Endothelial cell of umbilical vein (primary cell): ENCODE measurements around the gene B4GALT6.

Source experiments
- EZH2 ChIP-seq: IDR thresholded peaks from 2 replicates; pipeline ENCODE4 v1.6.1; 2012; ENCODE audit warnings: borderline replicate concordance, low read depth, mild to moderate bottlenecking, moderate library complexity, low read length, inconsistent platforms; ENCODE audit not compliant: severe bottlenecking
- FOS ChIP-seq: IDR thresholded peaks from 2 replicates; pipeline ENCODE4 v1.6.1; 2011; ENCODE audit warnings: mild to moderate bottlenecking, low read length, moderate library complexity, borderline replicate concordance; ENCODE audit not compliant: insufficient read depth
- MYC ChIP-seq: IDR thresholded peaks from one replicate; pipeline ENCODE4 v1.6.1; 2011; ENCODE audit warnings: mild to moderate bottlenecking, low read depth, low read length
- POLR2A ChIP-seq: IDR thresholded peaks from 2 replicates; pipeline ENCODE4 v1.6.1; 2012; ENCODE audit warnings: low read depth, mild to moderate bottlenecking, control low read depth, low read length
- TF ChIP-seq, protein P1 (sequence below), 2 donors: IDR thresholded peaks; 1 replicate in 1 of 2; 2 replicates in 1 of 2; pipeline ENCODE4 v1.5.1; 2011; ENCODE audit warnings: low read length in 2 of 2, mild to moderate bottlenecking in 2 of 2, moderate library complexity in 2 of 2, control low read depth in 1 of 2, inconsistent platforms in 1 of 2, low read depth in 1 of 2; ENCODE audit not compliant: insufficient read depth in 1 of 2; ENCODE audit errors: extremely low read depth in 1 of 2

DNA sequence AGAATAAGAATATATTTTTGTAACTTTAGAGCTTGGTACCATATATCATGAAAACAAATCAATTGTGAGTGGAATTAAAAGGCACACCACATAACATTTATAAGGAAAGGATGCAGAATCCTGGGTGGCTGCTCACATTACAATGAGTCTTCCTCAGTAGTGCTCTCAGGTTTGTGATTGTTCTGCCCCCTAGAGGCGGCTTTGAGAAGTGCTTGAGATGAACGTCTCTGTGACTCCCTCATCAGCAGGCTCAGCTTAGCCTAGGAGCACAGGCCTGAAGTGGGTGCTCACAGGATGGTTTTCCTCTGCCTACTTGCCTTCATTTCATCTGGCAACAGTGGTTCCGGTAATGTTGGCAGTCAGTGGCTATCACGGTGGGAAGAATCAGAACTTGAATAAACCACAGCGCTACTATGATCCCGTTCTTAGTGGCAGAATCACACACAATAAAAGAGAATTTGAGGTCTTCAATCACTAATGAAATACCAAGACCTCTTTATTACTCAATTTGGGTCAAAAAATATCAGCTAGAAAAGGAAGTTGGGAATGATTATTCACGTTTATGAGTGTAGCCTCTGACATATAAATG, 38.1 kb upstream of the B4GALT6 start:
- TF ChIP-seq, protein P1, sequence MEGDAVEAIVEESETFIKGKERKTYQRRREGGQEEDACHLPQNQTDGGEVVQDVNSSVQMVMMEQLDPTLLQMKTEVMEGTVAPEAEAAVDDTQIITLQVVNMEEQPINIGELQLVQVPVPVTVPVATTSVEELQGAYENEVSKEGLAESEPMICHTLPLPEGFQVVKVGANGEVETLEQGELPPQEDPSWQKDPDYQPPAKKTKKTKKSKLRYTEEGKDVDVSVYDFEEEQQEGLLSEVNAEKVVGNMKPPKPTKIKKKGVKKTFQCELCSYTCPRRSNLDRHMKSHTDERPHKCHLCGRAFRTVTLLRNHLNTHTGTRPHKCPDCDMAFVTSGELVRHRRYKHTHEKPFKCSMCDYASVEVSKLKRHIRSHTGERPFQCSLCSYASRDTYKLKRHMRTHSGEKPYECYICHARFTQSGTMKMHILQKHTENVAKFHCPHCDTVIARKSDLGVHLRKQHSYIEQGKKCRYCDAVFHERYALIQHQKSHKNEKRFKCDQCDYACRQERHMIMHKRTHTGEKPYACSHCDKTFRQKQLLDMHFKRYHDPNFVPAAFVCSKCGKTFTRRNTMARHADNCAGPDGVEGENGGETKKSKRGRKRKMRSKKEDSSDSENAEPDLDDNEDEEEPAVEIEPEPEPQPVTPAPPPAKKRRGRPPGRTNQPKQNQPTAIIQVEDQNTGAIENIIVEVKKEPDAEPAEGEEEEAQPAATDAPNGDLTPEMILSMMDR (IDR thresholded peaks at IDR 0.05; ENCODE audit: extremely low read depth in 1 of 2, insufficient read depth in 1 of 2, low read depth in 1 of 2, low read length in 2 of 2), result peak; percentile 84 to 87
- TF ChIP-seq FOS (no peak), MYC (no peak), EZH2 (peak; percentile 26), POLR2A (no peak)
